BJ (cell line): ENCODE results near the gene RASGEF1C. TPM values are rescaled to one million over a fixed set of nuclear protein-coding genes. Genes with fewer than 3 reads are reported as not detected.

ENCODE experiments used
- CTCF ChIA-PET: fragments of 350-600 bp; formaldehyde crosslinking; extraction: SDS; loops from one replicate; lab custom pipeline; 2021; ENCODE audit warnings: antibody characterized with exemption, inconsistent platforms; lab: Yijun Ruan, JAX
- POLR2A ChIA-PET: fragments of 300-600 bp; sonication (Branson Sonifier 250); formaldehyde crosslinking; extraction: SDS; loops from one replicate; lab custom pipeline; 2021; ENCODE audit warnings: antibody characterized with exemption; lab: Charles Lee
- DNase-seq: peaks from one replicate; pipeline ENCODE4 v3.0.0-alpha.2; 2011; ENCODE audit warnings: low read depth
- H3K27me3 ChIP-seq: 2 replicates; pipeline ENCODE4 v1.6.0; 2011; ENCODE audit warnings: low read length; ENCODE audit not compliant: control insufficient read depth, insufficient read depth
- H3K36me3 ChIP-seq: 2 replicates; pipeline ENCODE4 v1.5.1; 2011; ENCODE audit warnings: low read length; ENCODE audit not compliant: control insufficient read depth, insufficient read depth
- H3K4me3 ChIP-seq: 2 replicates; pipeline ENCODE4 v1.5.1; 2011; ENCODE audit warnings: low read depth, mild to moderate bottlenecking, control low read depth, low read length
- CTCF ChIP-seq: IDR thresholded peaks from 2 replicates; pipeline ENCODE4 v1.5.1; 2011; ENCODE audit warnings: low read depth, mild to moderate bottlenecking, control low read depth, inconsistent platforms, low read length, moderate library complexity; ENCODE audit not compliant: insufficient read depth
- polyA plus RNA-seq: library from polyadenylated mRNA; depleted of rRNA; stranded (reverse); fragments of >200 nt; gene quantifications from 2 replicates; pipeline ENCODE4 v1.2.3, GENCODE V29; 2011

RASGEF1C gene
- polyA plus RNA-seq, 1 experiment: not detected

- CTCF ChIA-PET: no interaction called here
Measured at GRCh38 chr5:180117000-180117725, 91.8 kb downstream of the RASGEF1C start.

GRCh38 chr5:180116077-180116999 lies 92.7 kb downstream of the RASGEF1C start:
- DNase-seq: no peak
- H3K27me3 ChIP-seq: no peaks in the 10 kb centered on the region
- no peak for TF ChIP-seq CTCF
- POLR2A ChIA-PET: no interaction called here
- CTCF ChIA-PET: no interaction called here
- H3K4me3 ChIP-seq: no peak overlapping the region
- no peaks in the 10 kb centered on the region for H3K36me3 ChIP-seq

More at GRCh38 chr5:180117000-180117725, 91.8 kb downstream of the RASGEF1C start:
- TF ChIP-seq CTCF: peak; percentile 10; the same call in 1 of the 2 replicates
- Histone ChIP-seq H3K27me3 (no peaks in the 10 kb centered on the region), H3K36me3 (no peaks in the 10 kb centered on the region), H3K4me3 (no peak overlapping the region)
- POLR2A ChIA-PET: no interaction called here
- no peak for DNase-seq

GRCh38 chr5:180115326-180116076 lies 93.5 kb downstream of the RASGEF1C start:
- no peak for TF ChIP-seq CTCF
- CTCF ChIA-PET: no interaction called here

GRCh38 chr5:180114304-180115003 lies 94.6 kb downstream of the RASGEF1C start:
- DNase-seq: no peak
- no peaks in the 10 kb centered on the region for H3K27me3 ChIP-seq
- H3K36me3 ChIP-seq: no peaks in the 10 kb centered on the region
- ChIA-PET POLR2A (no interaction called here), CTCF (no interaction called here)
- no peak for TF ChIP-seq CTCF
- no peak overlapping the region for H3K4me3 ChIP-seq

More at GRCh38 chr5:180115326-180116076, 93.5 kb downstream of the RASGEF1C start:
- Histone ChIP-seq H3K4me3 (no peak overlapping the region), H3K36me3 (no peaks in the 10 kb centered on the region), H3K27me3 (no peaks in the 10 kb centered on the region)
- DNase-seq: no peak
- POLR2A ChIA-PET: no interaction called here
